ENCODE results near the gene TCN2.
"Not testable (repeated sequence)": the region's sequence is repeated elsewhere in the genome, so short reads cannot be mapped to it uniquely, and the experiment has no call there.

GRCh38 chr22:30560643-30561202 is 46.3 kb upstream of the TCN2 start:
- TF ChIP-seq ZNF138 (tag by site-specific recombination; IDR thresholded peaks at IDR 0.05; ENCODE audit: borderline replicate concordance); CTCF (tag by site-specific recombination; IDR thresholded peaks at IDR 0.05); ZNF335 (tag by site-specific recombination; conservative IDR thresholded peaks at IDR 0.05); ZNF239 (tag by site-specific recombination; IDR thresholded peaks at IDR 0.05); KLF16 (tag by site-specific recombination; IDR thresholded peaks at IDR 0.05); ZBTB49 (tag by site-specific recombination; IDR thresholded peaks at IDR 0.05; ENCODE audit: low read depth); ZNF777 (tag by site-specific recombination; IDR thresholded peaks at IDR 0.05; ENCODE audit: borderline replicate concordance); ZBTB17 (tag by site-specific recombination; IDR thresholded peaks at IDR 0.05); ZBTB11 (tag by site-specific recombination; conservative IDR thresholded peaks at IDR 0.05; ENCODE audit: low read depth); ZNF660 (tag by site-specific recombination; IDR thresholded peaks at IDR 0.05); ZNF843 (tag by site-specific recombination; IDR thresholded peaks at IDR 0.05); ZBTB26 (tag by site-specific recombination; optimal IDR thresholded peaks at IDR 0.05); SETDB1 (IDR thresholded peaks at IDR 0.05; ENCODE audit: insufficient read length, low read length): not testable (repeated sequence)
- TF ChIP-seq, protein P1, sequence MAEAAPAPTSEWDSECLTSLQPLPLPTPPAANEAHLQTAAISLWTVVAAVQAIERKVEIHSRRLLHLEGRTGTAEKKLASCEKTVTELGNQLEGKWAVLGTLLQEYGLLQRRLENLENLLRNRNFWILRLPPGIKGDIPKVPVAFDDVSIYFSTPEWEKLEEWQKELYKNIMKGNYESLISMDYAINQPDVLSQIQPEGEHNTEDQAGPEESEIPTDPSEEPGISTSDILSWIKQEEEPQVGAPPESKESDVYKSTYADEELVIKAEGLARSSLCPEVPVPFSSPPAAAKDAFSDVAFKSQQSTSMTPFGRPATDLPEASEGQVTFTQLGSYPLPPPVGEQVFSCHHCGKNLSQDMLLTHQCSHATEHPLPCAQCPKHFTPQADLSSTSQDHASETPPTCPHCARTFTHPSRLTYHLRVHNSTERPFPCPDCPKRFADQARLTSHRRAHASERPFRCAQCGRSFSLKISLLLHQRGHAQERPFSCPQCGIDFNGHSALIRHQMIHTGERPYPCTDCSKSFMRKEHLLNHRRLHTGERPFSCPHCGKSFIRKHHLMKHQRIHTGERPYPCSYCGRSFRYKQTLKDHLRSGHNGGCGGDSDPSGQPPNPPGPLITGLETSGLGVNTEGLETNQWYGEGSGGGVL (tag by site-specific recombination; IDR thresholded peaks at IDR 0.05), result not testable (repeated sequence)
